WTC11 (cell line): ENCODE data around the gene CENPX.

Experiments
- ATF6 ChIP-seq: sonication (generic); formaldehyde crosslinking; IDR thresholded peaks from 2 replicates; pipeline ENCODE4 v1.8.1; 2023; ENCODE audit warnings: mild to moderate bottlenecking, missing genetic modification reagents
- CTCF ChIP-seq: fragments of 200-600 bp; IDR thresholded peaks from 2 replicates; pipeline ENCODE4 v1.8.0; 2022; ENCODE audit warnings: antibody characterized with exemption
- MAX ChIP-seq: sonication (generic); formaldehyde crosslinking; IDR thresholded peaks from 2 replicates; pipeline ENCODE4 v1.8.0; 2022; ENCODE audit warnings: mild to moderate bottlenecking, missing genetic modification reagents
- NR3C1 ChIP-seq: sonication (generic); formaldehyde crosslinking; conservative IDR thresholded peaks from 2 replicates; pipeline ENCODE4 v1.8.1; 2023; ENCODE audit warnings: low read depth, mild to moderate bottlenecking, missing genetic modification reagents
- PREB ChIP-seq: sonication (generic); formaldehyde crosslinking; IDR thresholded peaks from 2 replicates; pipeline ENCODE4 v1.8.1; 2022; ENCODE audit warnings: mild to moderate bottlenecking, missing genetic modification reagents, moderate library complexity, borderline replicate concordance
- SP1 ChIP-seq: sonication (generic); formaldehyde crosslinking; conservative IDR thresholded peaks from 2 replicates; pipeline ENCODE4 v1.8.1; 2022; ENCODE audit warnings: missing genetic modification reagents
- TP53 ChIP-seq: sonication (generic); formaldehyde crosslinking; IDR thresholded peaks from 2 replicates; pipeline ENCODE4 v1.8.1; 2023; ENCODE audit warnings: mild to moderate bottlenecking, missing genetic modification reagents
- ZNF121 ChIP-seq: sonication (generic); formaldehyde crosslinking; IDR thresholded peaks from 2 replicates; pipeline ENCODE4 v1.8.0; 2023; ENCODE audit warnings: missing genetic modification reagents
- ZNF138 ChIP-seq: sonication (generic); formaldehyde crosslinking; conservative IDR thresholded peaks from 2 replicates; pipeline ENCODE4 v1.8.1; 2022; ENCODE audit warnings: mild to moderate bottlenecking, moderate library complexity, missing genetic modification reagents

- TF ChIP-seq PREB (CRISPR knock-in tag) (no peak), NR3C1 (CRISPR knock-in tag) (no peak), MAX (CRISPR knock-in tag) (no peak), CTCF (no peak), TP53 (CRISPR knock-in tag) (no peak), ZNF138 (CRISPR knock-in tag) (no peak), ATF6 (CRISPR knock-in tag) (no peak), ZNF121 (CRISPR knock-in tag) (no peak), SP1 (CRISPR knock-in tag) (no peak)
Observed at GRCh38 chr17:82018152-82018988, 4.3 kb downstream of the CENPX start.
